Heart right ventricle (tissue), 16 donors: ENCODE data around the gene ASPN. TPM values are rescaled to one million over a fixed set of nuclear protein-coding genes. Genes with fewer than 3 reads are reported as not detected.

Source experiments
- ATAC-seq, 8 donors: fragments of 200-7000 bp; cut with Tn5 transposase; one replicate each; pipeline ENCODE4 v1.9.1; 2020; ENCODE audit warnings: mild to moderate bottlenecking in 8 of 8, moderate library complexity in 8 of 8, moderate number of reproducible peaks in 1 of 8
- DNase-seq, 2 donors: peaks; one replicate each; pipeline ENCODE4 v3.0.0-alpha.2; 2020
- H3K27ac ChIP-seq, 10 donors: fragments of 200-600 bp; sonication (generic) in 2 of 10; one replicate each; pipeline versions ENCODE4 v1.5.0 to v1.8.0; 2020 to 2022; ENCODE audit warnings: mild to moderate bottlenecking in 3 of 10
- H3K27me3 ChIP-seq, 7 donors: fragments of 200-600 bp; one replicate each; pipeline ENCODE4 v1.8.0; 2021 to 2022; ENCODE audit warnings: mild to moderate bottlenecking in 2 of 7
- H3K36me3 ChIP-seq, 9 donors: fragments of 200-600 bp; sonication (generic) in 1 of 9; one replicate each; pipeline versions ENCODE4 v1.5.0 to v1.8.0; 2020 to 2022; ENCODE audit warnings: mild to moderate bottlenecking in 2 of 9
- H3K4me1 ChIP-seq, 9 donors: fragments of 200-600 bp; sonication (generic) in 1 of 9; one replicate each; pipeline versions ENCODE4 v1.5.0 to v1.8.0; 2020 to 2022; ENCODE audit warnings: mild to moderate bottlenecking in 4 of 9
- H3K4me3 ChIP-seq, 10 donors: fragments of 200-600 bp; sonication (generic) in 2 of 10; one replicate each; pipeline versions ENCODE4 v1.5.0 to v1.8.0; 2020 to 2022; ENCODE audit warnings: mild to moderate bottlenecking in 7 of 10, moderate library complexity in 2 of 10
- H3K9me3 ChIP-seq, 11 donors: fragments of 200-600 bp in 10 of 11; sonication (generic) in 2 of 11; one replicate each; pipeline versions ENCODE4 v1.5.0 to v1.8.0; 2013 to 2022; ENCODE audit warnings: mild to moderate bottlenecking in 2 of 11, control low read depth in 1 of 11, moderate library complexity in 1 of 11
- CTCF ChIP-seq, 9 donors: fragments of 200-600 bp; sonication (generic) in 2 of 9; IDR thresholded peaks; one replicate each; pipeline versions ENCODE4 v1.5.0 to v1.8.0; 2021 to 2022; ENCODE audit warnings: antibody characterized with exemption in 9 of 9, mild to moderate bottlenecking in 5 of 9, moderate library complexity in 1 of 9
- WGBS, 2 donors: extraction: QIAGEN DNeasy Blood & Tissue Kit; methylation state at CpG; one replicate each; pipeline ENCODE4 v1.1.7; 2013; ENCODE audit warnings: inconsistent platforms in 1 of 2; 5-methylcytosine and 5-hydroxymethylcytosine counted together
- intact Hi-C, 10 donors: fragments of 100-400 bp; cut with DNase I; formaldehyde crosslinking; loops; one replicate each; pipeline versions ENCODE4 v1.11.1 to v1.14.2; 2022
- polyA plus RNA-seq, 2 donors: library from polyadenylated mRNA; stranded (reverse); fragments of 200-250 nt; gene quantifications; one replicate each; pipeline ENCODE4 v1.2.3, GENCODE V29; 2013
- total RNA-seq, 10 donors: library from RNA; stranded (reverse); fragmentation: NEBNext Ultra II Directional in 3 of 10; extraction: Animal tissue kit (Norgen Biotek cat#: 25700) in 3 of 10; gene quantifications; one replicate each; pipeline versions ENCODE4 v1.2.1 to v1.2.4, GENCODE V29; 2021 to 2023
- donor health status: Arrhythmogenic right ventricular cardiomyopathy.
- donor health status: ischemic (EF 13 %, LVEDD 7.1; RV severe dilation, severe dysfunction).
- donor health status: healthy with polysubstance abuse.
- donor health status: DM: no; HTN: yes; CAD: no.
- donor health status: DM: no; HTN: no; CAD: no.
- donor health status: ischemic (EF 25% LVEDD 6.9; RV normal size, moderate dysfunction).
- donor health status: ischemic (EF 25% LVEDD 5.7; RV mildly dilated, moderate dysfunction).
- donor health status: healthy.
- donor health status: DM: yes; HTN: yes; CAD: no.
- donor health status: Ischemic cardiomyopathy.
- donor health status: ischemic (EF 35%, LVEDD 5.7; RV mildly dilated, moderate dysfunction).
- donor health status: nonischemic (EF 11% LVEDD 7.7; RV severe dilation, severe dysfunction).
- donor health status: DM: yes; HTN: yes; CAD: no.
- donor health status: PGD.
- donor health status: ischemic (EF 29% LVEDD 5.4; RV normal size, mild dysfunction).
- donor health status: nonischemic (EF 23%, LVEDD 6.1; RV moderate dilation, normal function).

The ASPN gene
- total and polyA plus RNA-seq, 12 donors: 2.3 to 29.6 (median 16.9) TPM

- WGBS, 2 donors: 86 to 96% methylated on average over 2 of the region's 2 CpGs
- H3K4me1 ChIP-seq: peaks cover 0 to 18% (median 8%) of the 10 kb centered on the region in 9 donors
- intact Hi-C loops: no loop called here
- no peaks in the 10 kb centered on the region for H3K27me3 ChIP-seq
- no peak for DNase-seq
- ATAC-seq: no peak
- H3K4me3 ChIP-seq: no peak overlapping the region
- peaks cover 0 to 66% (median 0%) of the 10 kb centered on the region in 9 donors for H3K36me3 ChIP-seq
- no peak for TF ChIP-seq CTCF (IDR thresholded peaks at IDR 0.05)
- H3K27ac ChIP-seq: no peak overlapping the region
- no peaks in the 10 kb centered on the region for H3K9me3 ChIP-seq
Observed at GRCh38 chr9:92467511-92467910, 14.8 kb downstream of the ASPN start.

GRCh38 chr9:92467041-92467440 lies 15.3 kb downstream of the ASPN start:
- WGBS, 2 donors: 95 to 100% methylated on average over 1 of the region's 1 CpG
- H3K4me3 ChIP-seq: no peak overlapping the region
- H3K4me1 ChIP-seq: peaks cover 0 to 18% (median 8%) of the 10 kb centered on the region in 9 donors
- ATAC-seq (no peak), DNase-seq (no peak)
- H3K27me3 ChIP-seq: no peaks in the 10 kb centered on the region
- peaks cover 0 to 66% (median 0%) of the 10 kb centered on the region in 9 donors for H3K36me3 ChIP-seq
- no peak overlapping the region for H3K27ac ChIP-seq
- no peak for TF ChIP-seq CTCF (IDR thresholded peaks at IDR 0.05)
- no peaks in the 10 kb centered on the region for H3K9me3 ChIP-seq
- intact Hi-C loops: no loop called here

GRCh38 chr9:92463984-92464383 lies 18.3 kb downstream of the ASPN start:
- intact Hi-C loops: no loop called here
- no peak for TF ChIP-seq CTCF (IDR thresholded peaks at IDR 0.05)
- Histone ChIP-seq H3K4me3 (no peak overlapping the region), H3K36me3 (peaks cover 0 to 63% (median 0%) of the 10 kb centered on the region in 9 donors), H3K27ac (peak overlapping the region in 7 of 10 donors; percentile 6 to 52 (median 24)), H3K9me3 (no peaks in the 10 kb centered on the region), H3K4me1 (peaks cover 0 to 18% (median 8%) of the 10 kb centered on the region in 9 donors), H3K27me3 (no peaks in the 10 kb centered on the region)
- WGBS, 2 donors: 37 to 64% methylated on average over 3 of the region's 3 CpGs
- DNase-seq (no peak), ATAC-seq (peak; percentile 38 to 87 (median 72))

GRCh38 chr9:92463387-92463786 lies 18.9 kb downstream of the ASPN start:
- no peaks in the 10 kb centered on the region for H3K27me3 ChIP-seq
- peak overlapping the region in 2 of 10 donors; percentile 6 to 28 for H3K27ac ChIP-seq
- DNase-seq: no peak
- no peaks in the 10 kb centered on the region for H3K9me3 ChIP-seq
- no peak overlapping the region for H3K4me3 ChIP-seq
- intact Hi-C loops: no loop called here
- peaks cover 0 to 65% (median 0%) of the 10 kb centered on the region in 9 donors for H3K36me3 ChIP-seq
- peaks cover 0 to 18% (median 8%) of the 10 kb centered on the region in 9 donors for H3K4me1 ChIP-seq
- TF ChIP-seq CTCF (IDR thresholded peaks at IDR 0.05): no peak
- ATAC-seq: peak in 1 of 8 donors; percentile 64
